Measurements from ENCODE around the gene ZNF521.

- TF ChIP-seq CTCF (IDR thresholded peaks at IDR 0.05; ENCODE audit: insufficient read depth, low read length, poor library complexity, severe bottlenecking) (no peak), EZH2phosphoT487 (conservative IDR thresholded peaks at IDR 0.05; ENCODE audit: low read length) (no peak)
These were observed 185.9 kb downstream of the ZNF521 start for GRCh38 chr18:25166113-25166512.

All from SU-DHL-6 (cell line).